Measurements from ENCODE around the gene PTHLH.

The PTHLH gene

DNA sequence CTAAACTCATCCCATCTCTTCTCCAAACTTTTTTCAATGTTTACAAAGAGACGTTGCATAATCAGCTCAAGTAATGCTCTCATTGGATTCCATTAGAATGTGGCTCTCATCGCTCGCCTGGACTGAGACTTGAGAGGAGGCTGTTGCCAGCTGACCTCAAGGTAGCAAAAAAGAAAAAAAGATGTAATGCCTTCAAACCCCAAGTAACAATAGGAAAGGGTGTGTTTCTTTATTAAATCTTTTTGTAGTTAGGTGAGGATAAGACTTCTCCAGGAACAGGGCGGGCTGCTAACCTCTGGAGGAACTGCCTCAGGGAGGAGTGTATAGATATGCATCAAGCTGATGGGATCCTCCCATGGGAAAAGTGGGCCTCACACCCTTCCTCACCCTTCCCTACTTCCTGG is 956 bp upstream of the PTHLH start:
- no peak for DNase-seq

DNA sequence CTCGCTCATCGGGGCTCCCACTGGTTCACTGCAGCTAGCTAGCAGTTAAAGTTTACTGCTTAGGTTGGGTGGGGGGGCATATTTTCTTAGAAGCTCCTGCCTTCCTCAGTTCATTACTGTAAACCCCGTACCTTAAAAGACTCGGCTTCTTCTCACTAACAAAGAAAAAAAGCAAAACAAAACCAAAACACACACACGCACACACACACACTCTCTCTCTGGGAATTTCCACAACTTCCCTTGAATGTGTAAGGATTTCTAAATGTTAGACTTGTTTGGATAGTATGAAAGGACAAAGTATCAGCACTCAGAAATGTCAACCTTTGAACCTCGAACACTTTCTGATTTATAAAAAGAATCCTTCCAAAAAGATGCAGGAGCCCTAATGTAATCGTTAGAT is 927 bp downstream of the PTHLH start:
- DNase-seq = no peak

DNA sequence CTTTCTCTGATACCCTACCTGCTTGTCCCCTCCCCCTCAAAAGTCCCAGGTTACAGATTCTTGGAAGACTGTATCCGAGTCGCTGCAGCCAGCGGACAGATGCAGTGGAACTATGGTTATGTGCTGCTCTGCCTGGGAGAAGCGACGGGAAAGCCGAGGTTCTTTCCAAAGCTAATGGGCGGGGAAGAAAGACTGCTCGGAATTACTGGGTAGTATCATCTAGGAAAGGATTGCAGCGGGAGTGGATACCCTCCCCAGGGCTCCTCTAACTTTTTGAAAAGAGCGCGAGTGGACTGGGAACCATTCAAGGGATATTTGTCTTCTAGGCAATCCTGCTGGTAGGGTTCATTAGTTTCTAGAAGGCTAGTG is 1.4 kb downstream of the PTHLH start:
- DNase-seq = no peak

DNA sequence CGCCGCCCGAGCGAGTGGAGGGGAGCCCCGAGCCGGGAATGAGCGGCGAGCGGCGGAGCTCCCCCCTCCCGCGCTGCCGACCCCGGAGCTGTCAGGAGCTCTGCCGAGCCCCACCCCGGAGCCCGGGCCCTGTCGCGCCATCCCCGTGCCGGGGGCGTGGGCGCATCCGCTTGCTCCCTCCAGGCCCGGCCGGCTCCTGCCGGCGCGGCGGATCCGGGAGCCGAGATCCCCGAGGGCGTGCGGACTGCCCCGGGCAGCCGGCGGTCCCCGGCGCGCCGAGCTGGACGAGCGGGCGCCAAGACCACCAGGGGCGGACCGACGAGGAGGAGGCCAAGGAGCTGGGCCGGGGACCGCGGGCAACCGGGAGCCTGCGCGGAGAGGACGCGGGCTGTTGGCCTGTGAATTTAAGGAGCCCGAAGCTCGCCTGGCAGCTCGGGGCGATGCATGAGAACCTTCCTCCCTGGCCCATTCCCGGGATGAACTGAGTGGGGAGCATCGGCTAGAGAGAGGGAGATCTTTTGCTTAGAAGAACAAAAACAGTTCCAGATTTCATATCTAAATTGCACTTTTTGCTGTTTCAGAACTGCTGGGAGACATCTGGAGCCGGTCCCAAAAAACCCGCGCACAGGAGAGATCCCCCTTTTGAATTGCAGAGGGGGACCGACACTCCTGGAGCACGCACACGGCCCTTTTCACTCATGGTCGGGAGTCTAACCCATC is 2.0 kb downstream of the PTHLH start:
- DNase-seq = no peak

GRCh38 chr12:27969624-27970400 is 2.7 kb downstream of the PTHLH start:
- peak; percentile 55 for DNase-seq

DNA sequence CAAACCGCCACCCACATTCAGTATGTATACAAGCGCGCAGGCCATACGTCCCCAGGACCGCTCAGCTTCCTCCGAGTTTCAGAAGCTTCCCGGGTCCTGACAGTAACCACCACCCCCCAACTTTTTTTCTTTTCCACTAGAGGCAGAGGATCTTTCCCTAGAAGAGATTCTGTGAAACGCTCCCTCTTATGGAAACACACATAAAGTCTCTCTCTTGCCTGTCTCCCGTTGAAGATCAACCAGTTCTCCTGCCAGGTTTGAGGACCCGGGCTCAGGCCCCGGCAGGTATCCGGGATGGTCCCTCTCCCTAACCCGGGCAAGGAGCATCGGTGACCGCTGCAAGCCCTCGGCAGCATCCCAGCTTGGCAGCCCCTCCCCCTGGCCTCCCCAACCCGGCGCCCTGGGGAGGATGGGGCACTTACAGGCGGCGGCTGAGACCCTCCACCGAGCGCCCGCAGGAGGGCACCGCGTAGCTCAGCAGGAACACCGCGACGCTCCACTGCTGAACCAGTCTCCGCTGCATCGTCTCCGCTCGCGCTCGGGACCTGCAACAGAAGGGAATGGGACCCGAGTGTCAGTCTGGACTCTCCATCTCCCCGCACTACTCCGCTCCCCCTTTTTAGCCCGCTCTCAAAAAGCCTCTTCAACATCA is 3.4 kb downstream of the PTHLH start:
- no peak for DNase-seq

DNA sequence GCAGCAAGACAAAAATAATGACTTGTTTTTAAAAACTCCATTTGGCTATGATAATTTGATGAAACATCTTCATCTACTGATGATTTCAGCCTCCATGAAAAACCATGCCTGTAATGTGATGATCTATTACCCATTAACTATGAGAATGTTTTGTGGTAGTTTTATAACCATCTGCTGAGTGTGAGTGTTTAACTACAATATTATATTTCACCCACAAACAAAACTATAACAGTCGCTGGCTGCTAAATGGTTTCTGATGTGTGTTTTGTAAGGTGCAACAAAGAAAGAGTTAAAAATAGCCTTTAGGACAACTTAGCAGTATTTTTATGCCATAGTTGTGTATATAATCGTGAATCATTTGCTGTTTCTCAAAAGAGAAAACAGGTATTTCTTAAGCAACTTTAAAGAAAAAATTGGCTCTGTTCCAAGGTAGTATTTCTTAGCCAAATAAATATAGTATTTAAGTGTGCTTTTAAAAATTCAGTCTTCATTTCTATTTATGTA is 4.9 kb downstream of the PTHLH start:
- DNase-seq = no peak

DNA sequence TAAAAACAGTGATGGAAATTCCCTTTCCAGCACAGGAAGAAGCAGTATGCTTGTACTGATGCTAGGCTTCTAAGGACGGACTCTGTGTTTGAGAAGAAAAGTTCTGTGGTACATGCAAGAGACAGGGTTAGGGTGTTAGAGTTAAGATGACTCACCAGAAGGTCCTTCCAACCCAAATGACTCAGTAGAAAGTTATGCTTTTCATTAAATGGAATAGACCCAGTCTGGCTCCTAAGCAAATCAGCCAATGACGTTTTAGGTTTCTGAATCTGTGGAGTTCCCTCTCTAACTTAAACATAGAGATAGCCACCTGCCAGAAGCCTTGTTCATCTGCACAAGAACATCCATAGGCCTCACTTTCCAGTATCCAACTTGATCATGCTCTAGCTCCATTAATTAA is 5.7 kb downstream of the PTHLH start:
- peak; percentile 57 for DNase-seq

DNA sequence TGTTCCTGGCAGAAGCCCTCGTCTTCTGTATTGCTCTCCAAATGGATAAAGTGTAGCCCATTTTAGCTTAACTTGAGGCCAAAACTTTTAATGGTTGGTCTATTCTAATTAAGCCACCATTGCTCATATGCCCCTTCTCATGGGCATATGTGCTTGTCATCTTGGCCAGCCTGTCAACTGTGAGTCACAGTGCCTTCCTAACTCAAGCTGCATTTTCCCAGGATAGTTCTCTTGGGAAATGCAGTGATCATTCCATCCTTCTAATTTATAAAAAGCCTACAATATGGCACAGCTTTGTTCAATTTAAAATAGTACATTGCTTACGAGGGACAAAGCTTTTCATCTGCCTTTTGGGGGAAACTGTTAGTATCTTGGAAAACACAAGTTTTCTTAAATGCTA is 6.6 kb downstream of the PTHLH start:
- no peak for DNase-seq

- no peak for DNase-seq
These were observed 7.1 kb downstream of the PTHLH start for GRCh38 chr12:27965411-27965810.

- no peak for DNase-seq
These were observed 8.4 kb downstream of the PTHLH start for GRCh38 chr12:27964123-27964522.

DNA sequence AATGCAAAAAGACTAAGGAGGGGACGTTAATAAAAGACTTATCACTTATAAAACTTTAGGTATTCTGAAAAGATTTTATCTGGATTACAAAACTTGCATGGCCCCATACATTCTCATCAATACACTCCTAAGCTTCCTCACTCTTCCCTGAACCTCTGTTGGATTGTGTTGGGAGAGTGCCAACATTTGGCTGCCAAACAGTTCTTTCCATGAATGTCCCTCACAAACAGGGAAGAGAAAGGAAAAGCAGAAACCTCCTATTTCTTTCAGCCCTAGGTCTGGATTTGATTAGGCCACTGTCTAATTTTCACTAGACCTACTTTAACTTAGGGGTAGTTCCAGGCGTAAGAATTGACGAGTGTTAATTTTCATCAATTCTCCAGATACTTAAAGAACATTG is 11.7 kb downstream of the PTHLH start:
- no peak for DNase-seq

GRCh38 chr12:27958675-27959074 is 13.9 kb downstream of the PTHLH start:
- DNase-seq = no peak

DNA sequence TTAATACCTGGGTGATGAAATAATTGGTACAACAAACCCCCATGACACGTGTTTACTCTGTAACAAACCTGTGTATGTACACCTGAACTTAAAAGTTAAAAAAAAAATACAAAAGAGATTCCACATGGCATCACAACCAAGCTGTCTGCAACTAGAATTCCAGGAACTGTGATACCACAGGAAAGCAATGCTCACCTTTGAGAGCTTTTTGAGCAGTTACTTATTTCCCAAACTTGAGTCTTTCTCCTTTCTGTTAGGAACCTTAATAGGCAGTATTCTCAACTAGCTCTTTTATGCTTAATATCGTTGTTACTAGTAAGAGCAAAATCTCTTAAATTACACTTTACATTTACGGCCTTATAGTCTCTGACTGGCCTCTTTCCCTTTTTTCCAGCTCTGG is 15.2 kb downstream of the PTHLH start:
- no peak for DNase-seq

GRCh38 chr12:27953817-27954216 is 18.7 kb downstream of the PTHLH start:
- DNase-seq = no peak

- no peak for DNase-seq
These were observed 19.2 kb downstream of the PTHLH start for GRCh38 chr12:27953348-27953747.

GRCh38 chr12:27952510-27952909 is 20.0 kb downstream of the PTHLH start:
- no peak for DNase-seq

DNA sequence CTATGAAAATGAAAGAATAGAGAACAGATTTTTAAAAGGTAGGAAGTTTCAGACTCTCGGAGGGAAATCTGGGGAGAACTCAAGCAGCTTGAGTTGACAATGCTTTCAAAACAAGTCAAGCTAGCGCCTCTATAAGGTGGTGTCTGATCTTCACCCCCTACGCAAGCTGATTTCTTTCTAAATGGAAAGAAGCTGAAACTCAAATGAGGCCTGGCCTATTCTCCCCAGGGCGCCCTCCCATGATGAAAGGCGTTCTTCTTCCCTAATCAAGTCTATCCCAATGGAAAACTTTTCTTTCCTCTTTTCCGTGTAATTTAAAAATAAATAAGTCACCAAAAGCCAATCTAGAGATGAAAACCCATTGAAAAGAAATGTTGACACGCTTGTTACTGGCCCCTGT is 20.6 kb downstream of the PTHLH start:
- no peak for DNase-seq

DNA sequence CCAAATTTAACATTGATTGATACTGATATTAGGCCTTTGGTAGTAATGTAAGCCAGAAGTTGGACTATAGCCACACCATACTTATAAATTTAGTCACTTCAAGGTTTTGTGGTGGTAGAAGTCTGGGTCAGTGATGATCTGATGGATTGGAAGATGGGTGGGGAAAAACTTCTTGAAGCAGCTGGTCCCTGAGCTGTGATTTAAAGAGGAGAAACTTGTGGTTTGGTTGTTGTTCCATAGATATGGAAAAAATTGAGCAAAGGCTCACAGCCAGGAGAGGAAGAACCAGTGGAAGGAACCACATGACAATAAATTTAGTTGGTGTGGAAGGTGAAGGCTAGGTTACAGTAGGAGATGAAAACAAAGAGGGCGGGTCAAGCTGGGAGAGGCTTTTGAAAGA is 26.1 kb downstream of the PTHLH start:
- DNase-seq = no peak

DNA sequence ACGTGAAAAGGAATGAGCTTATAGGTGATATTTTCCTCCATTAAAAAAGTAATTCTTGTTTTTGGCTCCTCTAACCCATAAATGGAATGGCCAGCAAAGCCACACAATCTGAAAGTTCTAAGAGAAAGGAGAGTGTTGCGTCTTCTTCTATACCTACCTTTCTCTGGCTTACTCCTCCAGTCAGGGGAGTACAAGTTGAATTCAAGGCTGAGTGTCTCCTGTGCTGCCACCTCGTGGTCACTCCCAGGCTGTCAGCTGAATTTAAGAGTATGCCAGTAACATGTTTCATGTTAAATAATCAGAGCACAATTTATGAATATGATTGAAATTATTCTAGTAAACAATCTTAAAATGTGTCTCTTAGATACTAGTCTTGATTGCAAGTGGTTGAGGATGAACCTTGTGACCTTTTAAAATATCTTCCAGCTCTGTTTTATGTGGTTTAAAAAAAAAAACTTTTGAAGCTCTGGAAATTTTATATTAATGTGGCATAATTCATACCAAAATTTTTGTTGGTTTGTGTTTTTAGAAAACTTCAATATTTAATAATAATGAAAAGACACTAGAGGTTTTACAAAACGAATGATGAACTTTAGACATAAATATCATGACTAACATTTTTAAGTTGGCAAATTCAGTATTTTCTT is 31.7 kb downstream of the PTHLH start:
- DNase-seq = peak; percentile 15

DNA sequence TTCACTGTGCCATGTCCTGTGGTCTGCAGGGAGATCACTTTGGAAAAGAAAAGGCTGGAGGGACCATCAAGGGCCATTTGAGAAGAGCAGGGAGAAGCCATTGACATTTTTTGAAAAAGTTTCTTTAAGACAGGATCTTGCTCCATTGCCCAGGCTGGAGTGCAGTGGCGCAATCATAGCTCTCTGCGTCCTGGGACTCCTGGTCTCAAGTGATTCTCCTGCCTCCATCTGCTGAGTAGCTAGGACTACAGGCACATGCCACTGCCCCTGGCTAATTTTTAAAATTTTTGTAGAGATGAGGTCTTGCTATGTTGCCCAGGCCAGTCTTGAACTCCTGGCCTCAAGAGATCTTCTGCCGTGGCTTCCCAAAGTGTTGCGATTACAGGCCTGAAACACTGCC is 32.3 kb downstream of the PTHLH start:
- no peak for DNase-seq

GRCh38 chr12:27937768-27938167 is 34.8 kb downstream of the PTHLH start:
- DNase-seq = no peak

DNA sequence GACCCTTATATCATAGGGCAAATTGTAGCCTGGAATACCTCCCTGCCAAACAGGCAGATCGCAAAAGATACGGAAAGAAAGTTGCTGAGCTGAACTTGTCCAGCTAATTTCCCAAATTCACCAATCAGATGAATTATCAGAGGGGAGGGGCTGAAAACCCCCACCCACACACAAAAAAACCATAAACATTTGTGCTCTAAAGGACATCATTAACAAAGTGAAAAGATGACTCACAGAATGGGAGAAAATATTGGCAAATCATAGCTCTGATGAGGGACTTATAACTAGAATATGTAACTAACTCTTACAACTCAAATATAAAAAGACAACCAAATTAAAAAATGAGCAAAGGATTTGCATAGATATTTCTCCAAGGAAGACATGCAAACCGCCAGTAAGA is 36.3 kb downstream of the PTHLH start:
- no peak for DNase-seq

DNA sequence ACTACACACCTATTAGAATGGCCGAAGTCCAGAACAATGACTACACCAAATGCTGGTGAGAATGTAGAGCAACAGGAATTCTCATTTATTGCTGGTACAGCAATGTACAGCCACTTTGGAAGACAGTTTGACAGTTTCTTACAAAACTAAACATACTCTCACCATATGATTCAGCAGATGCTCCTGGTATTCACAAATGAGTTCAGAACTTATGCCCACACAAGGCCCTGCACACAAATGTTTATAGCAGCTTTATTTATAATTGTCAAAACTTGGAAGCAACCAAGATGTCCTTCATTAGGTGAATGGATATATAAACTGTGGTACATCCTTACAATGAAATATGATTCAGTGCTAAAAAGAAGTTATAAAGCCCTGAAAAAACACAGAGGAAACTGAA is 38.3 kb downstream of the PTHLH start:
- DNase-seq = no peak

All from DMS 273 treated with DMSO at 0.1 percent for 48 hours (cell line).